ENCODE measurements around the gene WDR43.

Gene WDR43

DNA sequence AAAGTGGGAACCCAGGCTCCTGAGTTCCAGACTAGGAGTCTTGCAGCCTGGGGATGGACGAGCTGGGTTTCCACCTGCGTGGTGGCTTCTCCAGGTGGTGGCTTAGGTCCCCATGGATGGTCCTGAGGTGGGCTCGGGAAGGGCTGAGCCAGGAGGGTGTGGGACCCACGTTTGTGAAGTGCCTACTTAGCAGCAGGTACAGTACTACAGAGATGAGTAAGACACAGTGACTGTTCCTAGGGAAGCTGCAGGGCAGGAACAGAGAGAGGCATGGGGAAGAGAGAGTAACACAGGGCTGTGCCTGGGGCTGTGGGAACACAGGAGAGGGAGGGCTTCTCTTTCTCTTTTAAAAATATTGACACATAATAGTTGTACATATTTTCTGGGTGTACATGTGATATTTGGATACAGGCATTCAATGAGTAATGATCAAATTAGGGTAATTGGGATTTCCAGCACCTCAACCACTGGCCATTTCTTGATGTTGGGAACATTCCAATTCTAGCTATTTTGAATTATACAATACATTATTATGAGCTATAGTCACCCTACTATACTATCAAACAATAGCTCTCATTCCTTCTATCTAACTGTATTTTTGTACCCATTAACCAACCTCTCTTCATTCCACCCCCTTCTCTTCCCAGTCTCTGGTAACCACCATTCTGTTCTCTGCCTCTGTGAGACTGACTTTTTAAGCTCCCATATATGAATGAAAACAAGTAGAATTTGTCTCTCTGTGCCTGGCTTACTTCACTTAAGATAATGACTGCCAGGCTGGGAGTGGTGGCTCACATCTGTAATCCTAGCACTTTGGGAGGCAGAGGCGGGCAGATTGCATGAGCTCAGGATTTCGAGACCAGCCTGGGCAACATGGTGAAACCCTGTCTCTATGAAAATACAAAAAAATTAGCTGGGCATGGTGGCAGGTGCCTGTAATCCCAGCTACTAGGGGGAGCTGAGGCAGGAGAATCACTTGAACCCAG lies 101.6 kb downstream of the WDR43 start:
- DNase-seq, result no peak

DNA sequence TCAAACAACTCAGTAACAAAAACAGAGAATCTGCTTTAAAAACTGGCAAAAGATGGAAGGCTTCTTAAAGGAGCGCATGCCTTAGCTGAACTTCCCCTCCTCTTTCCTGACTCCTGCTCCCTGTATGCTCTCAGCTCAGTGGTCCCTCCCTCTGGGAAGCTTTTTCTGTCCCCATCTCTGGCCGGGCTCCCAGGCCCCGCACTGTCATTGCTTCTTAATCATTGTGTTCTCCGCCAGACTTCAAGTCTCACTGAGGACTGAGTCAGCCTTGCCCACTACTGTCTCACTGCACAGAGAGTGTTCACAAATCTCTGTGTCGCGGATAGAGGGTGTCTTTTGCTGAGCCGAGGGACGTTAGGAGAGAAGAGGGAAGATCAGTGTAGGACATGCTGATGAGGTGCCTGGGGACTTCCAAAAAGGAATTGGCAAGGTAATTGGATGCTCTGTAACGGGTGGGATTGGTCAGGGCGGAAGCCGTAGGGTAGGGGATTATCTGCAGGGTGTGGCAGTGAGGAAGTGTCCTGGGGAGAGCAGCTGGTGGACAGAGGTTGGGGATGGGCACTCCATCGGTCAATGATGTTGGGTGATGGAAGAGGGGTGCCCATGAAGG lies 102.9 kb downstream of the WDR43 start:
- DNase-seq, result no peak
